NT2/D1 (cell line): ENCODE results near the gene ENPP6.

Experiments used
- DNase-seq: peaks from one replicate; pipeline ENCODE4 v3.0.0-alpha.2; 2011; ENCODE audit warnings: low read depth, low spot score
- H3K27me3 ChIP-seq: 2 replicates; pipeline ENCODE4 v1.6.0; 2011; ENCODE audit warnings: mild to moderate bottlenecking; ENCODE audit not compliant: insufficient read length, insufficient read depth
- H3K36me3 ChIP-seq: 2 replicates; pipeline ENCODE4 v1.6.1; 2011; ENCODE audit warnings: mild to moderate bottlenecking, low read length, mixed read lengths; ENCODE audit not compliant: insufficient read depth, insufficient read length
- H3K4me1 ChIP-seq: 2 replicates; pipeline ENCODE4 v1.5.1; 2011; ENCODE audit not compliant: insufficient read depth, insufficient read length
- H3K4me3 ChIP-seq: 2 replicates; pipeline ENCODE4 v1.5.1; 2011; ENCODE audit warnings: low read depth; ENCODE audit not compliant: insufficient read length
- H3K9ac ChIP-seq: 2 replicates; pipeline ENCODE4 v1.6.0; 2011; ENCODE audit warnings: low read depth; ENCODE audit not compliant: insufficient read length
- H3K9me3 ChIP-seq: 2 replicates; pipeline ENCODE4 v1.5.1; 2011; ENCODE audit warnings: mild to moderate bottlenecking, low read length; ENCODE audit not compliant: insufficient read depth
- SUZ12 ChIP-seq: IDR thresholded peaks from 2 replicates; pipeline ENCODE4 v1.6.1; 2011; ENCODE audit not compliant: insufficient read length, insufficient read depth; ENCODE audit errors: extremely low read depth
- YY1 ChIP-seq: IDR thresholded peaks from 2 replicates; pipeline ENCODE4 v1.6.1; 2011; ENCODE audit not compliant: insufficient read length, insufficient read depth
- ZNF274 ChIP-seq: IDR thresholded peaks from 2 replicates; pipeline ENCODE4 v1.6.1; 2011; ENCODE audit warnings: mild to moderate bottlenecking, low read depth, low read length

ENPP6 gene

GRCh38 chr4:184120549-184121127 is 97.0 kb downstream of the ENPP6 start:
- TF ChIP-seq ZNF274 (no peak), YY1 (no peak), SUZ12 (no peak)
- H3K9ac ChIP-seq = no peak overlapping the region
- no peaks in the 10 kb centered on the region for H3K27me3 ChIP-seq
- no peak overlapping the region for H3K4me3 ChIP-seq
- no peaks in the 10 kb centered on the region for H3K9me3 ChIP-seq
- DNase-seq = no peak
- no peaks in the 10 kb centered on the region for H3K36me3 ChIP-seq
- no peaks in the 10 kb centered on the region for H3K4me1 ChIP-seq

- no peak overlapping the region for H3K4me3 ChIP-seq
- H3K27me3 ChIP-seq = no peaks in the 10 kb centered on the region
These were observed 99.9 kb downstream of the ENPP6 start for GRCh38 chr4:184117662-184118199.

GRCh38 chr4:184115399-184115798 is 102.3 kb downstream of the ENPP6 start:
- TF ChIP-seq YY1 = no peak
- TF ChIP-seq SUZ12 = no peak
- no peak for TF ChIP-seq ZNF274
- H3K4me3 ChIP-seq = no peak overlapping the region
- no peaks in the 10 kb centered on the region for H3K27me3 ChIP-seq
- H3K4me1 ChIP-seq = no peaks in the 10 kb centered on the region
- no peaks in the 10 kb centered on the region for H3K36me3 ChIP-seq
- no peak for DNase-seq
- H3K9ac ChIP-seq = no peak overlapping the region
- no peaks in the 10 kb centered on the region for H3K9me3 ChIP-seq

More at GRCh38 chr4:184117662-184118199, 99.9 kb downstream of the ENPP6 start:
- DNase-seq = no peak
- H3K9me3 ChIP-seq = no peaks in the 10 kb centered on the region
- no peaks in the 10 kb centered on the region for H3K4me1 ChIP-seq
- no peak overlapping the region for H3K9ac ChIP-seq
- no peaks in the 10 kb centered on the region for H3K36me3 ChIP-seq
- TF ChIP-seq ZNF274 = no peak
- TF ChIP-seq SUZ12 = no peak
- no peak for TF ChIP-seq YY1

DNA sequence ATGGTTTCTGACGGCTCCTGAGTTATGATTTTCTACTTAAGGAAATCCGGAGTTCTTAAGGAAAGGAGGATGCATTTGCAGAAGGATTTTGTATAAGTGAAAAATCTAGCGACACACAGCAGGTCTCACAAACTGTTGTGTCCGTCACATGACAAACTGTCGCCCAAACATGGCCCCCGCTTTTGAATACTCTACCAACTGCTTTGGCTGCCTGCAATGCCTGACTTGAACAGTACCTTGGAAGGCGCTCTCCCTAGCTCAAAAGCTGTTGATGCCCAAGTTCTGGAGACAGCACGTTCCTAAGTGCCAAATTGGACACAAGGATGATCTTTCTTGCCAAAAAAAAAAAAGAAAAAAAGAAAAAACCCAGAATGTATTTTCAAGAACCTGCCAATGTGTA is 103.2 kb downstream of the ENPP6 start:
- no peaks in the 10 kb centered on the region for H3K27me3 ChIP-seq
- H3K4me3 ChIP-seq = no peak overlapping the region
- TF ChIP-seq YY1 = no peak
- no peak for TF ChIP-seq SUZ12
- no peak for TF ChIP-seq ZNF274
- no peak overlapping the region for H3K9ac ChIP-seq
- H3K36me3 ChIP-seq = no peaks in the 10 kb centered on the region
- DNase-seq = no peak
- no peaks in the 10 kb centered on the region for H3K9me3 ChIP-seq
- no peaks in the 10 kb centered on the region for H3K4me1 ChIP-seq

GRCh38 chr4:184112006-184112550 is 105.6 kb downstream of the ENPP6 start:
- no peak for DNase-seq
- H3K36me3 ChIP-seq = no peaks in the 10 kb centered on the region
- H3K4me3 ChIP-seq = no peak overlapping the region
- no peaks in the 10 kb centered on the region for H3K4me1 ChIP-seq
- H3K27me3 ChIP-seq = no peaks in the 10 kb centered on the region
- H3K9me3 ChIP-seq = no peaks in the 10 kb centered on the region
- H3K9ac ChIP-seq = no peak overlapping the region
- TF ChIP-seq ZNF274 = no peak
- TF ChIP-seq SUZ12 = no peak
- TF ChIP-seq YY1 = no peak

- TF ChIP-seq SUZ12 (no peak), YY1 (no peak), ZNF274 (no peak)
- no peak overlapping the region for H3K9ac ChIP-seq
- H3K4me3 ChIP-seq = no peak overlapping the region
- H3K36me3 ChIP-seq = no peaks in the 10 kb centered on the region
- no peaks in the 10 kb centered on the region for H3K27me3 ChIP-seq
- H3K9me3 ChIP-seq = no peaks in the 10 kb centered on the region
- H3K4me1 ChIP-seq = no peaks in the 10 kb centered on the region
- no peak for DNase-seq
These were observed 106.3 kb downstream of the ENPP6 start for GRCh38 chr4:184111233-184111832.

DNA sequence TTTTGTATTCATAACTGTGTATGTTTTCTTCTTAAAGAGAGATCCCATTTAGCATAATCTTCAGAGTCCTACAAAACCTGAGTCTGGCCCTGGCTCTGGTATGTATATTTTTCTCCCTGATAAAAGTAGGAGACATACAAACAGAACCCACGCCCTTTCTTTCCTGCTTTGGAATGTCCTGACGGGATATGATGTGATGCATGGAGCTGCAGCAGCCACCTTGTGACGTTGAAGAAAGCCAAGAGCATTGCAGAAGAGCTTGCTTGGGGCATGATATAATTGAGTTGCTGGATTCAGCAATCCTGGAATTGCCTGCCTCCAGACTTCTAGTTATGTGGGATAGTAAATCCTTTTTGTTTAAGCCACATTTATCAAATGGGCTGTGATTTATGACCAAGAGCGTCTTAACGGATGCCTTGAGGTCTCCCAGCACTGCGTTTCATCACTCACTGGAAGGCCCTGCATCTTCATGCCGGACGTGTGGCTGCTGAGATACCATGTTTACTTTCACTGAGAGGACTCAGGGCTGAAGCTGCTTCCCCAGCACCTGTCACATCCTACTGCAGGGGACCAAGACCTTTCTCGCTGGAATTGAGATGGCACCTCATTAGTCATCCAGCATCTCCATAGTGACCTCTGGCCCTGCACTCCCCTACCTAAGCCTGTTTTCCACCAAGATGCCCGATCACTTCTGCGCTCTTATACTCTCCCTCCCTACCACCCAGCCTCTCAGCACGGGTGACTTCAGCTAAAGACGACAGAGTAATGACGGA is 107.0 kb downstream of the ENPP6 start:
- no peak for DNase-seq
- Histone ChIP-seq H3K9me3 (no peaks in the 10 kb centered on the region), H3K27me3 (no peaks in the 10 kb centered on the region), H3K9ac (no peak overlapping the region), H3K4me1 (no peaks in the 10 kb centered on the region), H3K36me3 (no peaks in the 10 kb centered on the region), H3K4me3 (no peak overlapping the region)
- TF ChIP-seq YY1 (no peak), SUZ12 (no peak), ZNF274 (no peak)
